BLaER1 (cell line): Measurements from ENCODE around the gene LPIN3.

Experiments
- H3K27ac ChIP-seq: shearing (Covaris generic); formaldehyde crosslinking; 2 replicates; pipeline ENCODE4 v1.8.1; 2022
- H3K27me3 ChIP-seq: shearing (Covaris generic); formaldehyde crosslinking; 2 replicates; pipeline ENCODE4 v1.8.1; 2022
- H3K36me3 ChIP-seq: shearing (Covaris generic); formaldehyde crosslinking; 2 replicates; pipeline ENCODE4 v1.8.1; 2022
- H3K4me1 ChIP-seq: shearing (Covaris generic); formaldehyde crosslinking; 2 replicates; pipeline ENCODE4 v1.8.1; 2022
- H3K4me2 ChIP-seq: shearing (Covaris generic); formaldehyde crosslinking; 2 replicates; pipeline ENCODE4 v1.8.1; 2022
- H3K4me3 ChIP-seq: shearing (Covaris generic); formaldehyde crosslinking; 2 replicates; pipeline ENCODE4 v1.8.1; 2022
- H3K9ac ChIP-seq: shearing (Covaris generic); formaldehyde crosslinking; 2 replicates; pipeline ENCODE4 v1.8.1; 2022
- H3K9me3 ChIP-seq: shearing (Covaris generic); formaldehyde crosslinking; 2 replicates; pipeline ENCODE4 v1.8.1; 2022
- H4K20me1 ChIP-seq: shearing (Covaris generic); formaldehyde crosslinking; 2 replicates; pipeline ENCODE4 v1.8.1; 2022
- Cebpa-rat ChIP-seq: shearing (Covaris generic); IDR thresholded peaks from 2 replicates; pipeline ENCODE4 v1.8.1; 2022

The LPIN3 gene

GRCh38 chr20:41349266-41349665 lies 8.6 kb downstream of the LPIN3 start:
- H3K36me3 ChIP-seq, result no peaks in the 10 kb centered on the region
- no peak overlapping the region for H3K9ac ChIP-seq
- H3K27ac ChIP-seq, result no peak overlapping the region
- no peak for TF ChIP-seq Cebpa-rat
- no peak overlapping the region for H3K4me3 ChIP-seq
- H3K27me3 ChIP-seq, result no peaks in the 10 kb centered on the region
- H4K20me1 ChIP-seq, result no peaks in the 10 kb centered on the region
- no peaks in the 10 kb centered on the region for H3K9me3 ChIP-seq
- peaks cover 8% of the 10 kb centered on the region for H3K4me1 ChIP-seq
- H3K4me2 ChIP-seq, result no peak overlapping the region

- TF ChIP-seq Cebpa-rat, result no peak
- Histone ChIP-seq H4K20me1 (no peaks in the 10 kb centered on the region), H3K9ac (no peak overlapping the region), H3K27me3 (no peaks in the 10 kb centered on the region), H3K36me3 (no peaks in the 10 kb centered on the region), H3K4me3 (no peak overlapping the region), H3K9me3 (no peaks in the 10 kb centered on the region), H3K4me2 (no peak overlapping the region), H3K27ac (no peak overlapping the region), H3K4me1 (peaks cover 8% of the 10 kb centered on the region)
These were observed 9.3 kb downstream of the LPIN3 start for GRCh38 chr20:41349943-41350342.

- Histone ChIP-seq H3K4me2 (no peak overlapping the region), H3K9me3 (no peaks in the 10 kb centered on the region), H3K4me3 (no peak overlapping the region), H3K36me3 (no peaks in the 10 kb centered on the region), H4K20me1 (no peaks in the 10 kb centered on the region), H3K27me3 (no peaks in the 10 kb centered on the region), H3K4me1 (peaks cover 8% of the 10 kb centered on the region), H3K9ac (no peak overlapping the region), H3K27ac (no peak overlapping the region)
- TF ChIP-seq Cebpa-rat, result no peak
These were observed 9.9 kb downstream of the LPIN3 start for GRCh38 chr20:41350408-41350962.

GRCh38 chr20:41352106-41352505 lies 11.5 kb downstream of the LPIN3 start:
- Histone ChIP-seq H3K27me3 (no peaks in the 10 kb centered on the region), H3K36me3 (no peaks in the 10 kb centered on the region), H3K27ac (no peak overlapping the region), H3K9ac (no peak overlapping the region), H3K4me1 (peaks cover 8% of the 10 kb centered on the region), H4K20me1 (no peaks in the 10 kb centered on the region), H3K4me2 (no peak overlapping the region), H3K9me3 (no peaks in the 10 kb centered on the region), H3K4me3 (no peak overlapping the region)
- no peak for TF ChIP-seq Cebpa-rat

- H3K9me3 ChIP-seq, result no peaks in the 10 kb centered on the region
- H3K4me2 ChIP-seq, result no peak overlapping the region
- no peak overlapping the region for H3K27ac ChIP-seq
- H3K4me1 ChIP-seq, result peaks cover 2% of the 10 kb centered on the region
- H4K20me1 ChIP-seq, result no peaks in the 10 kb centered on the region
- H3K27me3 ChIP-seq, result no peaks in the 10 kb centered on the region
- H3K4me3 ChIP-seq, result no peak overlapping the region
- no peak overlapping the region for H3K9ac ChIP-seq
- TF ChIP-seq Cebpa-rat, result no peak
- no peaks in the 10 kb centered on the region for H3K36me3 ChIP-seq
These were observed 12.0 kb downstream of the LPIN3 start for GRCh38 chr20:41352666-41353065.

- Histone ChIP-seq H3K4me3 (no peak overlapping the region), H3K4me2 (no peak overlapping the region), H3K27ac (no peak overlapping the region), H3K36me3 (no peaks in the 10 kb centered on the region), H3K9ac (no peak overlapping the region), H3K9me3 (no peaks in the 10 kb centered on the region), H3K27me3 (no peaks in the 10 kb centered on the region), H3K4me1 (no peaks in the 10 kb centered on the region), H4K20me1 (no peaks in the 10 kb centered on the region)
- TF ChIP-seq Cebpa-rat, result no peak
These were observed 12.9 kb downstream of the LPIN3 start for GRCh38 chr20:41353530-41353929.

GRCh38 chr20:41355192-41355591 lies 14.6 kb downstream of the LPIN3 start:
- Histone ChIP-seq H3K27me3 (no peaks in the 10 kb centered on the region), H3K9ac (no peak overlapping the region), H3K9me3 (no peaks in the 10 kb centered on the region), H3K36me3 (no peaks in the 10 kb centered on the region), H3K27ac (no peak overlapping the region), H3K4me3 (no peak overlapping the region), H4K20me1 (no peaks in the 10 kb centered on the region), H3K4me2 (no peak overlapping the region), H3K4me1 (no peaks in the 10 kb centered on the region)
- TF ChIP-seq Cebpa-rat, result no peak

GRCh38 chr20:41355598-41356203 lies 15.1 kb downstream of the LPIN3 start:
- no peak for TF ChIP-seq Cebpa-rat
- H3K4me2 ChIP-seq, result 0 out of 2 replicates have a peak overlapping the region, but pooled peaks have one; percentile 1
- no peak overlapping the region for H3K4me3 ChIP-seq
- no peak overlapping the region for H3K27ac ChIP-seq
- H3K4me1 ChIP-seq, result no peaks in the 10 kb centered on the region
- no peaks in the 10 kb centered on the region for H3K27me3 ChIP-seq
- H4K20me1 ChIP-seq, result no peaks in the 10 kb centered on the region
- H3K9me3 ChIP-seq, result no peaks in the 10 kb centered on the region
- H3K9ac ChIP-seq, result no peak overlapping the region
- no peaks in the 10 kb centered on the region for H3K36me3 ChIP-seq

- no peaks in the 10 kb centered on the region for H3K27me3 ChIP-seq
- no peaks in the 10 kb centered on the region for H3K9me3 ChIP-seq
- H3K4me1 ChIP-seq, result no peaks in the 10 kb centered on the region
- H3K27ac ChIP-seq, result no peak overlapping the region
- H3K4me3 ChIP-seq, result no peak overlapping the region
- H3K36me3 ChIP-seq, result no peaks in the 10 kb centered on the region
- H3K9ac ChIP-seq, result no peak overlapping the region
- H4K20me1 ChIP-seq, result no peaks in the 10 kb centered on the region
- no peak for TF ChIP-seq Cebpa-rat
- H3K4me2 ChIP-seq, result no peak overlapping the region
These were observed 16.3 kb downstream of the LPIN3 start for GRCh38 chr20:41356951-41357350.

GRCh38 chr20:41357424-41358163 lies 17.0 kb downstream of the LPIN3 start:
- Histone ChIP-seq H3K9ac (no peak overlapping the region), H3K4me2 (no peak overlapping the region), H3K4me1 (no peaks in the 10 kb centered on the region), H3K9me3 (no peaks in the 10 kb centered on the region), H3K27me3 (no peaks in the 10 kb centered on the region), H3K27ac (no peak overlapping the region), H3K36me3 (no peaks in the 10 kb centered on the region), H3K4me3 (no peak overlapping the region), H4K20me1 (no peaks in the 10 kb centered on the region)
- TF ChIP-seq Cebpa-rat, result no peak
